OCI-LY1 (cell line): ENCODE results near the gene AGRN.

Source experiments
- H2AFZ ChIP-seq: fragments of 200-600 bp; sonication (generic), shearing (Covaris generic); 2 replicates; pipeline ENCODE4 v1.6.0; 2014; ENCODE audit warnings: antibody characterized with exemption, mild to moderate bottlenecking, low read length
- H3F3A ChIP-seq: fragments of 200-600 bp; sonication (generic), shearing (Covaris generic); 2 replicates; pipeline ENCODE4 v1.6.0; 2014; ENCODE audit warnings: mild to moderate bottlenecking, antibody characterized with exemption, low read length, moderate library complexity; ENCODE audit not compliant: insufficient read depth
- H3K27ac ChIP-seq: fragments of 200-600 bp; sonication (generic); 2 replicates; pipeline ENCODE4 v1.5.1; 2014; ENCODE audit warnings: low read length, mixed run types, mild to moderate bottlenecking, low read depth; ENCODE audit not compliant: poor library complexity, severe bottlenecking
- H3K27me3 ChIP-seq: fragments of 200-600 bp; sonication (generic); 2 replicates; pipeline ENCODE4 v1.6.0; 2014; ENCODE audit warnings: antibody characterized with exemption, mild to moderate bottlenecking, low read length, moderate library complexity; ENCODE audit not compliant: insufficient read depth
- H3K36me3 ChIP-seq: fragments of 200-600 bp; sonication (generic); 2 replicates; pipeline ENCODE4 v1.6.1; 2014; ENCODE audit warnings: mild to moderate bottlenecking, antibody characterized with exemption, low read length, moderate library complexity, mixed read lengths; ENCODE audit not compliant: insufficient read depth
- H3K4me1 ChIP-seq: fragments of 200-600 bp; sonication (generic); 2 replicates; pipeline ENCODE4 v1.5.1; 2014; ENCODE audit warnings: mild to moderate bottlenecking, low read length, moderate library complexity; ENCODE audit not compliant: insufficient read depth, severe bottlenecking
- H3K4me2 ChIP-seq: fragments of 200-600 bp; sonication (generic), shearing (Covaris generic); 2 replicates; pipeline ENCODE4 v1.6.1; 2014; ENCODE audit warnings: low read length
- H3K4me3 ChIP-seq: fragments of 200-600 bp; sonication (generic); 2 replicates; pipeline ENCODE4 v1.5.1; 2014; ENCODE audit warnings: low read length, low read depth, mild to moderate bottlenecking, mixed read lengths; ENCODE audit not compliant: poor library complexity, severe bottlenecking
- H3K79me2 ChIP-seq: fragments of 200-600 bp; shearing (Covaris generic); 2 replicates; pipeline ENCODE4 v1.6.1; 2016; ENCODE audit warnings: mixed run types, low read length, mixed read lengths; ENCODE audit not compliant: insufficient read depth
- H3K9ac ChIP-seq: fragments of 200-600 bp; sonication (generic), shearing (Covaris generic); 2 replicates; pipeline ENCODE4 v1.6.1; 2014; ENCODE audit warnings: mild to moderate bottlenecking, low read length, mixed read lengths
- H3K9me2 ChIP-seq: fragments of 200-600 bp; sonication (generic), shearing (Covaris generic); 2 replicates; pipeline ENCODE4 v1.6.1; 2014; ENCODE audit warnings: low read depth, mild to moderate bottlenecking, low read length, mixed read lengths
- H3K9me3 ChIP-seq: fragments of 200-600 bp; shearing (Covaris generic); 2 replicates; pipeline ENCODE4 v1.6.1; 2014; ENCODE audit warnings: low read length, mixed read lengths
- H4K20me1 ChIP-seq: fragments of 200-600 bp; sonication (generic), shearing (Covaris generic); 2 replicates; pipeline ENCODE4 v1.6.0; 2016; ENCODE audit warnings: mild to moderate bottlenecking, low read length; ENCODE audit not compliant: insufficient read depth
- CTCF ChIP-seq: fragments of 200-600 bp; sonication (generic), shearing (Covaris generic); IDR thresholded peaks from 2 replicates; pipeline ENCODE4 v1.5.1; 2017; ENCODE audit warnings: mild to moderate bottlenecking, antibody characterized with exemption, low read length, moderate library complexity, mixed read lengths
- EZH2 ChIP-seq: fragments of 200-600 bp; sonication (generic), shearing (Covaris generic); IDR thresholded peaks from 2 replicates; pipeline ENCODE4 v1.8.0; 2017; ENCODE audit warnings: borderline replicate concordance, mixed run types, mild to moderate bottlenecking, antibody characterized with exemption, low read length, moderate library complexity, mixed read lengths

Gene AGRN

GRCh38 chr1:999725-1000356 lies 20.1 kb upstream of the AGRN start, which contains the start of gene HES4:
Gene HES4, minus strand, starts transcription at chr1:1000097. Its CDS starts 124 bp downstream, at chr1:999973.
- H3F3A ChIP-seq = no peaks in the 10 kb centered on the region
- TF ChIP-seq CTCF (no peak), EZH2 (no peak)
- no peak within 1 kb of the TSS for H2AFZ ChIP-seq
- no peaks in the 10 kb centered on the region for H3K4me1 ChIP-seq
- no peak within 1 kb of the TSS for H3K9ac ChIP-seq
- no peaks in the 10 kb centered on the region for H3K9me3 ChIP-seq
- H3K36me3 ChIP-seq = no peaks in the 10 kb centered on the region
- H3K4me3 ChIP-seq = no peak within 1 kb of the TSS
- H3K79me2 ChIP-seq = no peaks in the 10 kb centered on the region
- H3K9me2 ChIP-seq = no peaks in the 10 kb centered on the region
- 0 out of 2 replicates have a peak, but pooled peaks cover 8% of the 10 kb centered on the region for H3K27me3 ChIP-seq
- no peak within 1 kb of the TSS for H3K27ac ChIP-seq
- H3K4me2 ChIP-seq = no peak within 1 kb of the TSS
- H4K20me1 ChIP-seq = no peaks in the 10 kb centered on the region

GRCh38 chr1:1000357-1001056 lies 19.4 kb upstream of the AGRN start:
- H3K4me3 ChIP-seq = no peak overlapping the region
- no peaks in the 10 kb centered on the region for H3K4me1 ChIP-seq
- TF ChIP-seq EZH2 = no peak
- TF ChIP-seq CTCF = no peak
- H3K27me3 ChIP-seq = 0 out of 2 replicates have a peak, but pooled peaks cover 13% of the 10 kb centered on the region
- H2AFZ ChIP-seq = no peak overlapping the region
- H3F3A ChIP-seq = no peaks in the 10 kb centered on the region
- no peak overlapping the region for H3K4me2 ChIP-seq
- no peaks in the 10 kb centered on the region for H3K79me2 ChIP-seq
- H3K9me3 ChIP-seq = no peaks in the 10 kb centered on the region
- no peaks in the 10 kb centered on the region for H3K9me2 ChIP-seq
- no peak overlapping the region for H3K27ac ChIP-seq
- H4K20me1 ChIP-seq = no peaks in the 10 kb centered on the region
- no peak overlapping the region for H3K9ac ChIP-seq
- no peaks in the 10 kb centered on the region for H3K36me3 ChIP-seq

- peaks cover 16% of the 10 kb centered on the region; the same call in 1 of the 2 replicates for H3K27me3 ChIP-seq
- H2AFZ ChIP-seq = no peak overlapping the region
- H3K4me1 ChIP-seq = no peaks in the 10 kb centered on the region
- H3K4me2 ChIP-seq = no peak overlapping the region
- no peaks in the 10 kb centered on the region for H4K20me1 ChIP-seq
- no peaks in the 10 kb centered on the region for H3K79me2 ChIP-seq
- no peak overlapping the region for H3K9ac ChIP-seq
- H3K27ac ChIP-seq = no peak overlapping the region
- H3F3A ChIP-seq = no peaks in the 10 kb centered on the region
- no peaks in the 10 kb centered on the region for H3K9me3 ChIP-seq
- H3K9me2 ChIP-seq = no peaks in the 10 kb centered on the region
- no peak for TF ChIP-seq EZH2
- TF ChIP-seq CTCF = no peak
- no peak overlapping the region for H3K4me3 ChIP-seq
- H3K36me3 ChIP-seq = no peaks in the 10 kb centered on the region
These were observed 18.7 kb upstream of the AGRN start for GRCh38 chr1:1001057-1001783.
